BJ (cell line): Measurements from ENCODE around the gene CACNA2D4. TPM values are rescaled to one million over a fixed set of nuclear protein-coding genes. Genes with fewer than 3 reads are reported as not detected.

Experiments
- CTCF ChIA-PET: fragments of 350-600 bp; formaldehyde crosslinking; extraction: SDS; loops from one replicate; lab custom pipeline; 2021; ENCODE audit warnings: antibody characterized with exemption, inconsistent platforms; lab: Yijun Ruan, JAX
- POLR2A ChIA-PET: fragments of 300-600 bp; sonication (Branson Sonifier 250); formaldehyde crosslinking; extraction: SDS; loops from one replicate; lab custom pipeline; 2021; ENCODE audit warnings: antibody characterized with exemption; lab: Charles Lee
- DNase-seq: peaks from one replicate; pipeline ENCODE4 v3.0.0-alpha.2; 2011; ENCODE audit warnings: low read depth
- H3K27me3 ChIP-seq: 2 replicates; pipeline ENCODE4 v1.6.0; 2011; ENCODE audit warnings: low read length; ENCODE audit not compliant: control insufficient read depth, insufficient read depth
- H3K36me3 ChIP-seq: 2 replicates; pipeline ENCODE4 v1.5.1; 2011; ENCODE audit warnings: low read length; ENCODE audit not compliant: control insufficient read depth, insufficient read depth
- H3K4me3 ChIP-seq: 2 replicates; pipeline ENCODE4 v1.5.1; 2011; ENCODE audit warnings: low read depth, mild to moderate bottlenecking, control low read depth, low read length
- polyA plus RNA-seq: library from polyadenylated mRNA; depleted of rRNA; stranded (reverse); fragments of >200 nt; gene quantifications from 2 replicates; pipeline ENCODE4 v1.2.3, GENCODE V29; 2011
- TF ChIP-seq, protein P1 (sequence below): IDR thresholded peaks from 2 replicates; pipeline ENCODE4 v1.5.1; 2011; ENCODE audit warnings: low read depth, mild to moderate bottlenecking, control low read depth, inconsistent platforms, low read length, moderate library complexity; ENCODE audit not compliant: insufficient read depth

The CACNA2D4 gene
- polyA plus RNA-seq, 1 experiment: 0.39 TPM

DNA sequence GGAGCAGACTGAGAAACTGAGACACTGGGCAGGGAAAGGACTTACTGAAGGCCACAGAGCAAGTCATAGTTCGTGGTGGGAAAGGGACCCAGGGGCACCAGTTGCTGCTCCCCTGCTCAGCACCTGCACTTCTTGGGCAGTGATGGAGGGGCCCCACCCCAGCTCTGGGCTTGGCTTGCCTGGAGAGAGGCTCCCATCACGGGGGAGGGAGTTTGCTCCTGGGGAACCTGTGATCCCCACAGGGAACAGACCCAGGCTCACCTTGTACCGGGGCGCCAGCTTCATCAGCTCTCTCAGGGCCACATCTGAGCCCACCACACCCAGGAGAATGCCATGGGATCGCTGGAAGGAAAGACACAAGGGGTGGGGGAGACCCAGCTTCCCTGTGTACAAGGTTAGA, 39.8 kb downstream of the CACNA2D4 start:
- Histone ChIP-seq H3K4me3 (no peak overlapping the region), H3K27me3 (peaks cover 23% of the 10 kb centered on the region), H3K36me3 (no peaks in the 10 kb centered on the region)
- TF ChIP-seq, protein P1, sequence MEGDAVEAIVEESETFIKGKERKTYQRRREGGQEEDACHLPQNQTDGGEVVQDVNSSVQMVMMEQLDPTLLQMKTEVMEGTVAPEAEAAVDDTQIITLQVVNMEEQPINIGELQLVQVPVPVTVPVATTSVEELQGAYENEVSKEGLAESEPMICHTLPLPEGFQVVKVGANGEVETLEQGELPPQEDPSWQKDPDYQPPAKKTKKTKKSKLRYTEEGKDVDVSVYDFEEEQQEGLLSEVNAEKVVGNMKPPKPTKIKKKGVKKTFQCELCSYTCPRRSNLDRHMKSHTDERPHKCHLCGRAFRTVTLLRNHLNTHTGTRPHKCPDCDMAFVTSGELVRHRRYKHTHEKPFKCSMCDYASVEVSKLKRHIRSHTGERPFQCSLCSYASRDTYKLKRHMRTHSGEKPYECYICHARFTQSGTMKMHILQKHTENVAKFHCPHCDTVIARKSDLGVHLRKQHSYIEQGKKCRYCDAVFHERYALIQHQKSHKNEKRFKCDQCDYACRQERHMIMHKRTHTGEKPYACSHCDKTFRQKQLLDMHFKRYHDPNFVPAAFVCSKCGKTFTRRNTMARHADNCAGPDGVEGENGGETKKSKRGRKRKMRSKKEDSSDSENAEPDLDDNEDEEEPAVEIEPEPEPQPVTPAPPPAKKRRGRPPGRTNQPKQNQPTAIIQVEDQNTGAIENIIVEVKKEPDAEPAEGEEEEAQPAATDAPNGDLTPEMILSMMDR: no peak
- CTCF ChIA-PET: no interaction called here
- POLR2A ChIA-PET: no interaction called here
- DNase-seq: no peak

DNA sequence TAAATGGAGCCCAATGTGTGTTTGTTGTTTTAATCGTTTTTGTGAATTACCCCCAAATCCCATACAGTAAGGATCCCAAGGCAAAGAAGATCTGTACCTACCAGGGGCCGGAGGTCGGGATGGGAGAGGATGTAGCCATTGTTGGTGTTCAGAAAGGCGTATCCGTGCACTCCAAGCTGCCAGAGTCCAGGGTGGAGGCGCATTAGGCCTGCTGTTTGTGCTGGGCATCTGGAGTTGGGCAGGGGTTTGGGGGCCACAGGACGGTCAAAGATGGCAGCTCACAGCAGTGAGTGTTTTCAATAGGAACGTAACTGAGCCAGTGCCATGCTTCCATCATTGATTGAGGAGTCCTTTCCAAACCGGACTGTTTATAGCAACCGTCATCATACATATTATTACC, 40.2 kb downstream of the CACNA2D4 start:
- Histone ChIP-seq H3K36me3 (no peaks in the 10 kb centered on the region), H3K4me3 (no peak overlapping the region), H3K27me3 (peaks cover 24% of the 10 kb centered on the region)
- TF ChIP-seq, protein P1: no peak
- ChIA-PET CTCF (no interaction called here), POLR2A (no interaction called here)
- DNase-seq: no peak

DNA sequence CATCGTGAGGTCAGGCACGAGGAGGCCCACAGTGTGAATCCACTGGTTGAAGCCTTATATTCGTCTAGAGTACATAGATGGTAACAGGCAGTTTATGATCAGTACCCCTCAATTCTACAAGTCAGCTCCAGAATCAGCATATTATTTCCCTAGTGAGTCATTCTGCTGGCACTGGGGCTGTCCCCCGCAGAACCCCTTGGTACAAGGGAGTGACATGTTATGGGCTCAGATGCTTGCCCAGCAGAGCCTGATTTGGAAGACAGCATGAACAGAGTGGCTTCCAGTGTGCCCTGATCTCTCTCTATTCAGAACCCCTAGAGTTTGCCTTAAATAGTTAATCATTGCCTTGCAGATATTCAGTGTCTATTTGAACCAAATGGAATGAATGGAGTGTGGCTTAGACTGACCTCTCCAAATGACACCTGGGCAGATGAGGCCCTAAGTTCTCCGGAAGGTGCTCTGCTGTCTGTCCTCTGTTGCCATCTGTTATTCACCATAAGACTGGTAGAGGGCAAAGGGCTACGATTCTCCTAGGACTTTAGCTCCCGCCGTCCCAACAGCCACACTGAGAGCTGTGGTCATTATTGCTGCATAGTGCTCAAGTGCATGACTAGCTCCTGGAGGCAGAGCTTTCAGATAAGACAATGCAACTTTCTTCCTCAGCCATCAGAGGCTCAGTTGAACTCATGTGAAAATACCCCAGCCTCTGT, 41.1 kb downstream of the CACNA2D4 start:
- Histone ChIP-seq H3K36me3 (no peaks in the 10 kb centered on the region), H3K4me3 (no peak overlapping the region), H3K27me3 (peaks cover 22% of the 10 kb centered on the region)
- no peak for DNase-seq
- ChIA-PET POLR2A (no interaction called here), CTCF (no interaction called here)
- TF ChIP-seq, protein P1: no peak

DNA sequence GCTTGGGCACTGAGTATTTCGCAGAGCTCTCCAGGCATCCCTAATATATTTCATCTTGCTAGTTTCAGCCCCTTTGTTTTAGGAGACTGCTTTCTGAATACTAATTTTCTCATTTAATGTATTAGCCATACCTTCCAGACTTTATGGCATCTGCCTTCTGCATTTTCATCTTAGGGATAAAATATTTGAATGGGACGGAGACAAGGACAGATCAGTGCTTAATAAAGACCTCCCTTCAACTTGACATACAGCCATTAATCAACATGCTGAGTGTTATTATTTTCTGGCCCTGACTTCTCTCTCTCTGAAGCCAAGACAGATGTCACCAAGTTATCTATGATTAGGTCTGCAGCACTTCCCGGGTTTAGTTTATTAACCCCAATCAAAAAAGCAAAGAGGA, 42.4 kb downstream of the CACNA2D4 start:
- ChIA-PET POLR2A (no interaction called here), CTCF (no interaction called here)
- Histone ChIP-seq H3K36me3 (no peaks in the 10 kb centered on the region), H3K4me3 (no peak overlapping the region), H3K27me3 (peaks cover 19% of the 10 kb centered on the region)
- TF ChIP-seq, protein P1: no peak
- DNase-seq: no peak

DNA sequence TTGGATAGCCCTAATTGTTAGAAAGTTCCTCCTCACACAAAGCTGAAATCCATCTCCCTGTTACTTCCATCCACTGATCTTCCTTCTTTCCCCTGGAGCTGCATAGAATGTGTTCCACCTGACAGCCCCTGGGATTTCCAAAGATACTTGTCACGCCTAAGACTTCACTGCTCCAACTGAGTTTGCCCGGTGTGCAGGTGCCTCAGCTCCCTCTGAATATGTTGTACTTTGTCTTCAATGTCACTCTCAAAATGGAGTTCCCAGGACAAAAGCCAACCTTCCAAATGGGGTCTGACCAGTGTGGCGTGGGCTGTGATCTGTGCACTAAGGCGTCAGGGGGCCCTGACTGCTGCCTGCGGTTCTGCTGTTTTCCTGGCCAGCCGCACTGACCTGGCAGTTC, 42.8 kb downstream of the CACNA2D4 start:
- TF ChIP-seq, protein P1: no peak
- Histone ChIP-seq H3K4me3 (no peak overlapping the region), H3K27me3 (peaks cover 19% of the 10 kb centered on the region), H3K36me3 (no peaks in the 10 kb centered on the region)
- ChIA-PET POLR2A (no interaction called here), CTCF (no interaction called here)
- DNase-seq: no peak
